ENCODE results near the gene PKLR. TPM values are rescaled to one million over a fixed set of nuclear protein-coding genes. Genes with fewer than 3 reads are reported as not detected.

PKLR gene
- total and polyA plus RNA-seq, 2 of the 4 experiments (the other 2 are of a cell fraction) = 0.03 TPM; not detected in 1

DNA sequence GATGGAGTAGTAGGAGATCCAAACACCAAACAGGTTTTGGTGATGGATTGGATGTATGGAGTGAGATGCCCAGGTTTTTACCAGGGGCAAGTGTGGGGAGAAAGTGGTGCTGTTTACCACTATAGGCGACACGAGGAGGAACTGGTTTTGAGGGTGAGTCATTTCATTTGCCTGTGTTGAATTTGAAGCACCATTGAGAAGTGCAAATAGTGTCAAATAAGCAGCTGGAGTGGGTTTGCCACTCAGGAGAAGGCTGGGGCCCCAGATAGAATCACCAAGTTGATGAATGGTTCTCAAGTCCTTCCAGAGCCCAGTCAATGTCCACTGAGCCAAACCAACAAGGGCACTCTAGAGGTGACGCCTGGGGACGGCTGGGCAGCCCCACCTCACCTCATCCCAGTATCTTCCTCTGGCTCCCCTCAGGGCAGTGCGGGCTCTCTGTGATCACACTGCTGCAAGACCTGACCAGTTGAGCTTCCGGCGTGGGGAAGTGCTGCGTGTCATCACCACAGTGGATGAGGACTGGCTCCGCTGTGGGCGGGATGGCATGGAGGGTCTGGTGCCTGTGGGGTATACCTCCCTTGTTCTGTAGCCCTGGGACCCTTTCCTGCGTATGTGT lies 28.9 kb upstream of the PKLR start:
- no TSS peak for BruUV-seq (replicated peaks)
- POLR2A ChIA-PET (ENCODE audit: unreplicated experiment) = no interaction called here

More for the DNA sequence above, 28.9 kb upstream of the PKLR start:
- no peak overlapping the region for H3K27ac ChIP-seq (ENCODE audit: insufficient read depth, low read length)
- TF ChIP-seq FOS (IDR thresholded peaks at IDR 0.05; ENCODE audit: low read depth, low read length) = no peak
- no peak for TF ChIP-seq POLR2A (IDR thresholded peaks at IDR 0.05; ENCODE audit: low read depth, low read length)
- no peak for TF ChIP-seq MAFK (IDR thresholded peaks at IDR 0.05; ENCODE audit: low read depth, low read length)
- TF ChIP-seq RCOR1 (IDR thresholded peaks at IDR 0.05; ENCODE audit: insufficient replicate concordance, low read length) = no peak
- TF ChIP-seq, protein P1, sequence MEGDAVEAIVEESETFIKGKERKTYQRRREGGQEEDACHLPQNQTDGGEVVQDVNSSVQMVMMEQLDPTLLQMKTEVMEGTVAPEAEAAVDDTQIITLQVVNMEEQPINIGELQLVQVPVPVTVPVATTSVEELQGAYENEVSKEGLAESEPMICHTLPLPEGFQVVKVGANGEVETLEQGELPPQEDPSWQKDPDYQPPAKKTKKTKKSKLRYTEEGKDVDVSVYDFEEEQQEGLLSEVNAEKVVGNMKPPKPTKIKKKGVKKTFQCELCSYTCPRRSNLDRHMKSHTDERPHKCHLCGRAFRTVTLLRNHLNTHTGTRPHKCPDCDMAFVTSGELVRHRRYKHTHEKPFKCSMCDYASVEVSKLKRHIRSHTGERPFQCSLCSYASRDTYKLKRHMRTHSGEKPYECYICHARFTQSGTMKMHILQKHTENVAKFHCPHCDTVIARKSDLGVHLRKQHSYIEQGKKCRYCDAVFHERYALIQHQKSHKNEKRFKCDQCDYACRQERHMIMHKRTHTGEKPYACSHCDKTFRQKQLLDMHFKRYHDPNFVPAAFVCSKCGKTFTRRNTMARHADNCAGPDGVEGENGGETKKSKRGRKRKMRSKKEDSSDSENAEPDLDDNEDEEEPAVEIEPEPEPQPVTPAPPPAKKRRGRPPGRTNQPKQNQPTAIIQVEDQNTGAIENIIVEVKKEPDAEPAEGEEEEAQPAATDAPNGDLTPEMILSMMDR (conservative IDR thresholded peaks at IDR 0.05; ENCODE audit: low read depth, low read length) = no peak
- TF ChIP-seq BHLHE40 (IDR thresholded peaks at IDR 0.05; ENCODE audit: low read depth, low read length) = no peak
- TF ChIP-seq RAD21 (IDR thresholded peaks at IDR 0.05; ENCODE audit: low read length) = no peak
- no peak for TF ChIP-seq CHD1 (IDR thresholded peaks at IDR 0.05; ENCODE audit: low read depth, low read length)
- TF ChIP-seq, protein P2, sequence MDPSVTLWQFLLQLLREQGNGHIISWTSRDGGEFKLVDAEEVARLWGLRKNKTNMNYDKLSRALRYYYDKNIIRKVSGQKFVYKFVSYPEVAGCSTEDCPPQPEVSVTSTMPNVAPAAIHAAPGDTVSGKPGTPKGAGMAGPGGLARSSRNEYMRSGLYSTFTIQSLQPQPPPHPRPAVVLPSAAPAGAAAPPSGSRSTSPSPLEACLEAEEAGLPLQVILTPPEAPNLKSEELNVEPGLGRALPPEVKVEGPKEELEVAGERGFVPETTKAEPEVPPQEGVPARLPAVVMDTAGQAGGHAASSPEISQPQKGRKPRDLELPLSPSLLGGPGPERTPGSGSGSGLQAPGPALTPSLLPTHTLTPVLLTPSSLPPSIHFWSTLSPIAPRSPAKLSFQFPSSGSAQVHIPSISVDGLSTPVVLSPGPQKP (IDR thresholded peaks at IDR 0.05; ENCODE audit: borderline replicate concordance, low read depth, low read length) = no peak
- TF ChIP-seq, protein P3, sequence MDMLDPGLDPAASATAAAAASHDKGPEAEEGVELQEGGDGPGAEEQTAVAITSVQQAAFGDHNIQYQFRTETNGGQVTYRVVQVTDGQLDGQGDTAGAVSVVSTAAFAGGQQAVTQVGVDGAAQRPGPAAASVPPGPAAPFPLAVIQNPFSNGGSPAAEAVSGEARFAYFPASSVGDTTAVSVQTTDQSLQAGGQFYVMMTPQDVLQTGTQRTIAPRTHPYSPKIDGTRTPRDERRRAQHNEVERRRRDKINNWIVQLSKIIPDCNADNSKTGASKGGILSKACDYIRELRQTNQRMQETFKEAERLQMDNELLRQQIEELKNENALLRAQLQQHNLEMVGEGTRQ (IDR thresholded peaks at IDR 0.05; ENCODE audit: low read depth, low read length) = no peak
- TF ChIP-seq MXI1 (IDR thresholded peaks at IDR 0.05; ENCODE audit: borderline replicate concordance, low read depth, low read length) = no peak
- TF ChIP-seq CEBPB (IDR thresholded peaks at IDR 0.05; ENCODE audit: low read depth, low read length) = no peak
- TF ChIP-seq MAZ (IDR thresholded peaks at IDR 0.05; ENCODE audit: borderline replicate concordance, low read depth, low read length) = no peak
- H2AFZ ChIP-seq (replicated peaks; ENCODE audit: low read length, poor library complexity) = peak overlapping the region; percentile 18
- H3K27me3 ChIP-seq (ENCODE audit: control insufficient read depth, insufficient read depth, low read length) = no peaks in the 10 kb centered on the region
- H3K9me1 ChIP-seq (ENCODE audit: insufficient read depth, low read length) = peaks cover 13% of the 10 kb centered on the region; the same call in 1 of the 2 replicates
- H3K18ac ChIP-seq (ENCODE audit: low read depth, low read length) = no peak overlapping the region
- intact Hi-C loops (cut with micrococcal nuclease) = loop anchor here (10.0 kb wide), 1 partner anchor 125 kb away; the partner anchor contains the start of genes MTX1 and THBS3
- H2BK15ac ChIP-seq (ENCODE audit: low read depth, low read length) = no peak overlapping the region
- no peak overlapping the region for H2BK20ac ChIP-seq (ENCODE audit: low read depth, low read length)
- H4K91ac ChIP-seq (ENCODE audit: insufficient read depth, low read depth, low read length) = no peak overlapping the region
- DNase-seq (no peak), ATAC-seq (ENCODE audit: low read depth) (no peak)
- dilution Hi-C loops (cut with HindIII; ENCODE audit: low sequenced_read_pairs, unreplicated experiment) = no loop called here
- no peak overlapping the region for H2AK9ac ChIP-seq (replicated peaks; ENCODE audit: low read depth, low read length, poor library complexity)
- no peaks in the 10 kb centered on the region for H3K9me3 ChIP-seq (ENCODE audit: control insufficient read depth, insufficient read depth, low read length)
- H3K56ac ChIP-seq (ENCODE audit: extremely low read depth, insufficient read depth, low read length) = no peak overlapping the region
- H3K4ac ChIP-seq (ENCODE audit: low read depth, low read length) = no peak overlapping the region
- H3K4me2 ChIP-seq (ENCODE audit: low read depth, low read length) = no peak overlapping the region
- H3K9ac ChIP-seq (ENCODE audit: low read depth, low read length) = no peak overlapping the region
- peaks cover 38% of the 10 kb centered on the region for H3K36me3 ChIP-seq (ENCODE audit: control insufficient read depth, insufficient read depth, low read length)
- no peak overlapping the region for H4K5ac ChIP-seq (ENCODE audit: low read depth, low read length)
- H3K14ac ChIP-seq (replicated peaks; ENCODE audit: low read depth, low read length) = no peak overlapping the region
- H2BK120ac ChIP-seq (ENCODE audit: low read depth, low read length) = no peak overlapping the region
- H3K79me1 ChIP-seq (ENCODE audit: low read depth in 1 of 2, low read length in 2 of 2) = peaks cover 16 to 34% of the 10 kb centered on the region in 2 experiments
- CTCF ChIA-PET = no interaction called here
- no peak overlapping the region for H2AK5ac ChIP-seq (ENCODE audit: low read depth, low read length)
- H4K20me1 ChIP-seq (ENCODE audit: insufficient read depth, low read length) = peaks cover 29% of the 10 kb centered on the region
- 100% methylated on average over 2 of the region's 11 CpGs; no CpG with 5 or more reads in 1 of the 2 experiments for WGBS, 2 experiments (ENCODE audit: extremely low coverage in 2 of 2, insufficient read length in 1 of 2)
- peaks cover 9% of the 10 kb centered on the region; the same call in 1 of the 2 replicates for H3K4me1 ChIP-seq (ENCODE audit: control insufficient read depth, insufficient read depth, low read length)
- H3K23ac ChIP-seq (ENCODE audit: low read depth, low read length) = no peak overlapping the region
- no peak overlapping the region for H3K4me3 ChIP-seq (ENCODE audit: insufficient read depth, low read depth, low read length)
- H2BK5ac ChIP-seq (ENCODE audit: low read depth, low read length, poor library complexity, severe bottlenecking) = no peak overlapping the region
- H4K8ac ChIP-seq (ENCODE audit: low read depth in 2 of 2, low read length in 2 of 2) = no peak overlapping the region
- in situ Hi-C loops (cut with MboI; ENCODE audit: low sequenced_read_pairs) = no loop called here
